ENCODE results near the gene APLF. TPM values are rescaled to one million over a fixed set of nuclear protein-coding genes. Genes with fewer than 3 reads are reported as not detected.

APLF gene
- total RNA-seq, 4 donors from 2014 or later: 2.9 to 28.5 (median 8.1) TPM

- WGBS, 2 donors (ENCODE audit: low coverage in 1 of 2): 8% methylated on average over 11 of the region's 11 CpGs; no CpG with 5 or more reads in 1 of the 2 donors
- intact Hi-C loops (cut with DNase I; ENCODE audit: low total_unique reads) (loop anchor here (10.0 kb wide), 1 partner anchor 458 kb away; no protein-coding TSS in a partner anchor), in situ Hi-C loops (cut with MboI; ENCODE audit: low pct_ligation_motif_present in 1 of 4, low pct_unique_long_range_greater_than_20kb in 1 of 4, low sequenced_read_pairs in 3 of 4) (loop anchor here in 1 of 4 donors (10.0 kb wide), 1 partner anchor 238 kb away; no protein-coding TSS in a partner anchor)
- Histone ChIP-seq H3K4me1 (peaks cover 13 to 35% (median 20%) of the 10 kb centered on the region in 4 donors), H3K36me3 (no peaks in the 10 kb centered on the region), H3K27me3 (no peaks in the 10 kb centered on the region), H3K9me3 (no peaks in the 10 kb centered on the region), H3K27ac (peak overlapping the region; percentile 86 to 90 (median 89)), H3K4me3 (peak overlapping the region; percentile 64 to 70 (median 67))
- peak in 1 of 5 experiments; percentile 3 for TF ChIP-seq CTCF (IDR thresholded peaks at IDR 0.05)
- no peak for TF ChIP-seq EP300 (IDR thresholded peaks at IDR 0.05; ENCODE audit: low read depth)
- peak; percentile 41 for DNase-seq
Measured at GRCh38 chr2:68466361-68466777, 1.0 kb upstream of the APLF start.

GRCh38 chr2:68466778-68467076, 658 bp upstream of the APLF start:
- DNase-seq: no peak
- 0% methylated on average over 18 of the region's 18 CpGs; no CpG with 5 or more reads in 1 of the 2 donors for WGBS, 2 donors (ENCODE audit: low coverage in 1 of 2)
- Histone ChIP-seq H3K4me1 (peaks cover 13 to 35% (median 20%) of the 10 kb centered on the region in 4 donors), H3K4me3 (peak overlapping the region; percentile 64 to 70 (median 67)), H3K36me3 (no peaks in the 10 kb centered on the region), H3K9me3 (no peaks in the 10 kb centered on the region), H3K27ac (peak overlapping the region; percentile 86 to 90 (median 89)), H3K27me3 (no peaks in the 10 kb centered on the region)
- TF ChIP-seq CTCF (IDR thresholded peaks at IDR 0.05): no peak
- TF ChIP-seq POLR2AphosphoS5 (IDR thresholded peaks at IDR 0.05): no peak
- no peak for TF ChIP-seq EP300 (IDR thresholded peaks at IDR 0.05; ENCODE audit: low read depth)
- no peak for TF ChIP-seq POLR2A (IDR thresholded peaks at IDR 0.05)
- in situ Hi-C loops (cut with MboI; ENCODE audit: low pct_ligation_motif_present in 1 of 4, low pct_unique_long_range_greater_than_20kb in 1 of 4, low sequenced_read_pairs in 3 of 4) (loop anchor here in 1 of 4 donors (10.0 kb wide), 1 partner anchor 238 kb away; no protein-coding TSS in a partner anchor), intact Hi-C loops (cut with DNase I; ENCODE audit: low total_unique reads) (loop anchor here (10.0 kb wide), 1 partner anchor 458 kb away; no protein-coding TSS in a partner anchor)

GRCh38 chr2:68468801-68469200, 1.4 kb downstream of the APLF start:
- DNase-seq: no peak
- no peak for TF ChIP-seq EP300 (IDR thresholded peaks at IDR 0.05; ENCODE audit: low read depth)
- no peak for TF ChIP-seq POLR2AphosphoS5 (IDR thresholded peaks at IDR 0.05)
- TF ChIP-seq CTCF (IDR thresholded peaks at IDR 0.05): no peak
- 59 to 60% methylated on average over 2 of the region's 2 CpGs for WGBS, 2 donors (ENCODE audit: low coverage in 1 of 2)
- Histone ChIP-seq H3K4me3 (no peak overlapping the region), H3K36me3 (no peaks in the 10 kb centered on the region), H3K27me3 (no peaks in the 10 kb centered on the region), H3K27ac (no peak overlapping the region), H3K4me1 (peaks cover 13 to 32% (median 20%) of the 10 kb centered on the region in 4 donors), H3K9me3 (no peaks in the 10 kb centered on the region)
- in situ Hi-C loops (cut with MboI; ENCODE audit: low pct_ligation_motif_present in 1 of 4, low pct_unique_long_range_greater_than_20kb in 1 of 4, low sequenced_read_pairs in 3 of 4): loop anchor here in 1 of 4 donors (10.0 kb wide), 1 partner anchor 236 kb away; no protein-coding TSS in a partner anchor
- intact Hi-C loops (cut with DNase I; ENCODE audit: low total_unique reads): loop anchor here (10.0 kb wide), 1 partner anchor 456 kb away; no protein-coding TSS in a partner anchor

- in situ Hi-C loops (cut with MboI; ENCODE audit: low pct_ligation_motif_present in 1 of 4, low pct_unique_long_range_greater_than_20kb in 1 of 4, low sequenced_read_pairs in 3 of 4) (loop anchor here in 1 of 4 donors (10.0 kb wide), 1 partner anchor 235 kb away; no protein-coding TSS in a partner anchor), intact Hi-C loops (cut with DNase I; ENCODE audit: low total_unique reads) (loop anchor here (10.0 kb wide), 1 partner anchor 455 kb away; no protein-coding TSS in a partner anchor)
Measured at GRCh38 chr2:68469935-68470334, 2.5 kb downstream of the APLF start.

More at GRCh38 chr2:68469935-68470334, 2.5 kb downstream of the APLF start:
- TF ChIP-seq EP300 (IDR thresholded peaks at IDR 0.05; ENCODE audit: low read depth) (no peak), CTCF (IDR thresholded peaks at IDR 0.05) (no peak), POLR2AphosphoS5 (IDR thresholded peaks at IDR 0.05) (no peak), POLR2A (IDR thresholded peaks at IDR 0.05) (no peak)
- Histone ChIP-seq H3K9me3 (no peaks in the 10 kb centered on the region), H3K4me1 (peaks cover 13 to 32% (median 20%) of the 10 kb centered on the region in 4 donors), H3K27ac (no peak overlapping the region), H3K36me3 (no peaks in the 10 kb centered on the region), H3K27me3 (no peaks in the 10 kb centered on the region), H3K4me3 (no peak overlapping the region)
- no peak for DNase-seq
- WGBS, 2 donors (ENCODE audit: low coverage in 1 of 2): 20 to 72% methylated on average over 1 of the region's 1 CpG
